ENCODE results near the gene DLGAP4. TPM values are rescaled to one million over a fixed set of nuclear protein-coding genes. Genes with fewer than 3 reads are reported as not detected.

Gene DLGAP4
- total and polyA plus RNA-seq, 9 of the 15 experiments (the other 6 are each of a cell fraction or from before 2014, with no cell fraction given): 0.31 to 34.1 (median 4.5) TPM

GRCh38 chr20:36487069-36487468 is 180.9 kb downstream of the DLGAP4 start (continued):
- TF ChIP-seq, protein P1, sequence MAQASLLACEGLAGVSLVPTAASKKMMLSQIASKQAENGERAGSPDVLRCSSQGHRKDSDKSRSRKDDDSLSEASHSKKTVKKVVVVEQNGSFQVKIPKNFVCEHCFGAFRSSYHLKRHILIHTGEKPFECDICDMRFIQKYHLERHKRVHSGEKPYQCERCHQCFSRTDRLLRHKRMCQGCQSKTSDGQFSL (CRISPR knock-in tag; IDR thresholded peaks at IDR 0.05): no peak
- TF ChIP-seq, protein P1 (tag; IDR thresholded peaks at IDR 0.05): no peak
- TF ChIP-seq PCBP2 (IDR thresholded peaks at IDR 0.05; ENCODE audit: low read depth, low read length, poor library complexity, severe bottlenecking) (no peak), NR4A1 (CRISPR knock-in tag; IDR thresholded peaks at IDR 0.05) (no peak), NR4A1 (tag; IDR thresholded peaks at IDR 0.05) (no peak), TFAM (CRISPR knock-in tag; conservative IDR thresholded peaks at IDR 0.05) (no peak)
- TF ChIP-seq, protein P2, sequence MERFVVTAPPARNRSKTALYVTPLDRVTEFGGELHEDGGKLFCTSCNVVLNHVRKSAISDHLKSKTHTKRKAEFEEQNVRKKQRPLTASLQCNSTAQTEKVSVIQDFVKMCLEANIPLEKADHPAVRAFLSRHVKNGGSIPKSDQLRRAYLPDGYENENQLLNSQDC (CRISPR knock-in tag; IDR thresholded peaks at IDR 0.05): no peak

DNA sequence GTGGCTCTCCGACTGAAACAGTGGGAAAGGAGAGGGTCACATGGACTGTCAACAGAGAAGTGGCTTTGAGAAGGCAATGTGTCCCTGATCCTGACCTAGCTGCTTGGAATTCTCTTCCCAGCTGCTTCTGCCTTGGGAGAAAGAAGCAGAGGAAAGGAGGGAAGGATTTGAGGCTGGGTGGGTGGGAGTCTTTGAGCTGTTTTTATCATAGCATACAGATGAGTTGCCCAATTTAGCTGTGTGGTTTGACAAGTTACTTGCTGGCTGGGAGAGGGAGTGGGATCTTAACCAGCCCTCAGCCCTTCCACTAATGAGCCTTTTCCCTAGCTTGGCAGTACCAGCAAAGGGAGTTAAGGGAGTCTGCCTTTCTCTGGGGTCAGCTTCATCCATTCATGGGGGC is 184.1 kb downstream of the DLGAP4 start:
- in situ Hi-C loops (cut with MboI): no loop called here
- WGBS (ENCODE audit: insufficient coverage, low coverage, missing lambda C conversion rate): 71% methylated on average over 1 of the region's 1 CpG
- intact Hi-C loops (cut with micrococcal nuclease): no loop called here
- FAIRE-seq (peak; percentile 6), DNase-seq (ENCODE audit: extremely low read depth in 1 of 4, low spot score in 3 of 4) (no peak), ATAC-seq (no peak)
- H3K9ac ChIP-seq (ENCODE audit: insufficient read depth in 1 of 2, low read depth in 2 of 2, low read length in 2 of 2): peak overlapping the region in 1 of 2 experiments; percentile 74; a peak in 1 of 4 replicates
- CTCF ChIA-PET (ENCODE audit: low intra/inter-chr PET ratio): interaction anchor here (0.7 kb wide), 1 partner anchor 325 kb away, joined by 6 read pairs; no protein-coding TSS in a partner anchor
- no peaks in the 10 kb centered on the region for H3K27me3 ChIP-seq (ENCODE audit: control insufficient read depth in 2 of 2, insufficient read depth in 2 of 2, low read length in 2 of 2)
- H3K4me3 ChIP-seq: no peak overlapping the region
- H3K4me1 ChIP-seq (replicated peaks in 1 of 2; ENCODE audit: control insufficient read depth in 2 of 2, insufficient read depth in 2 of 2, low read length in 2 of 2): peaks cover 3 to 6% of the 10 kb centered on the region in 2 experiments; a peak in 3 of 5 replicates
- no TSS peak for BruUV-seq (replicated peaks)
- H3K9me3 ChIP-seq (replicated peaks; ENCODE audit: control insufficient read depth, insufficient read depth, low read depth, low read length): no peaks in the 10 kb centered on the region
- H3K36me3 ChIP-seq (ENCODE audit: control insufficient read depth, insufficient read depth, low read length): no peaks in the 10 kb centered on the region; the same call in 2 of the 3 replicates
- H2AFZ ChIP-seq (ENCODE audit: low read depth, low read length): no peak overlapping the region
- POLR2A ChIA-PET: no interaction called here
- H3K4me2 ChIP-seq (ENCODE audit: insufficient read depth, low read length): no peak overlapping the region; the same call in 1 of the 2 replicates
- TF ChIP-seq GATAD2A (IDR thresholded peaks at IDR 0.05) (no peak), SRSF1 (IDR thresholded peaks at IDR 0.05; ENCODE audit: low read depth, low read length) (no peak)
- TF ChIP-seq, protein P3, sequence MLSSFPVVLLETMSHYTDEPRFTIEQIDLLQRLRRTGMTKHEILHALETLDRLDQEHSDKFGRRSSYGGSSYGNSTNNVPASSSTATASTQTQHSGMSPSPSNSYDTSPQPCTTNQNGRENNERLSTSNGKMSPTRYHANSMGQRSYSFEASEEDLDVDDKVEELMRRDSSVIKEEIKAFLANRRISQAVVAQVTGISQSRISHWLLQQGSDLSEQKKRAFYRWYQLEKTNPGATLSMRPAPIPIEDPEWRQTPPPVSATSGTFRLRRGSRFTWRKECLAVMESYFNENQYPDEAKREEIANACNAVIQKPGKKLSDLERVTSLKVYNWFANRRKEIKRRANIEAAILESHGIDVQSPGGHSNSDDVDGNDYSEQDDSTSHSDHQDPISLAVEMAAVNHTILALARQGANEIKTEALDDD (IDR thresholded peaks at IDR 0.05): peak; percentile 42; the same call in 1 of the 2 replicates
- H3K27ac ChIP-seq (ENCODE audit: extremely low read depth, low read depth, low read length): no peak overlapping the region
- H4K20me1 ChIP-seq (replicated peaks; ENCODE audit: control insufficient read depth, insufficient read depth, low read length): peaks cover 12% of the 10 kb centered on the region
- no peaks in the 10 kb centered on the region for H3K9me1 ChIP-seq (ENCODE audit: control insufficient read depth, insufficient read depth, low read length)
- H3K79me2 ChIP-seq (ENCODE audit: control insufficient read depth, insufficient read depth, low read length): no peaks in the 10 kb centered on the region; the same call in 2 of the 3 replicates

All from K562 (cell line).